Gastrocnemius medialis (tissue), 4 donors: ENCODE results near the gene SYT13. TPM values are rescaled to one million over a fixed set of nuclear protein-coding genes. Genes with fewer than 3 reads are reported as not detected.

Source experiments
- ATAC-seq, 2 donors: fragments of 150-250 bp; one replicate each; pipeline ENCODE4 v1.9.1; 2016
- DNase-seq, 2 donors: peaks; one replicate each; pipeline ENCODE4 v3.0.0-alpha.2; 2019
- H3K27ac ChIP-seq, 4 donors: fragments of 200-600 bp; sonication (generic); 1 replicate in 1 of 4; 2 replicates in 3 of 4; pipeline ENCODE4 v1.5.1; 2016 to 2018; ENCODE audit warnings: mild to moderate bottlenecking in 2 of 4, moderate library complexity in 1 of 4
- H3K27me3 ChIP-seq, 3 donors: fragments of 200-600 bp; sonication (generic) in 2 of 3; 1 replicate in 1 of 3; 2 replicates in 2 of 3; pipeline versions ENCODE4 v1.5.1 to v1.6.0; 2016 to 2019; ENCODE audit warnings: mild to moderate bottlenecking in 1 of 3, moderate library complexity in 1 of 3
- H3K36me3 ChIP-seq, 2 donors: fragments of 200-600 bp; sonication (generic) in 1 of 2; one replicate each; pipeline ENCODE4 v1.5.1; 2017 to 2018
- H3K4me1 ChIP-seq, 2 donors: fragments of 200-600 bp; sonication (generic) in 1 of 2; one replicate each; pipeline ENCODE4 v1.5.1; 2016 to 2017; ENCODE audit warnings: mild to moderate bottlenecking in 2 of 2
- H3K4me3 ChIP-seq, 4 donors: fragments of 200-600 bp; sonication (generic) in 3 of 4; 1 replicate in 1 of 4; 2 replicates in 3 of 4; pipeline ENCODE4 v1.5.1; 2016 to 2019; ENCODE audit warnings: mild to moderate bottlenecking in 2 of 4
- H3K9me3 ChIP-seq, 3 donors: fragments of 200-600 bp; sonication (generic) in 2 of 3; 1 replicate in 1 of 3; 2 replicates in 2 of 3; pipeline ENCODE4 v1.5.1; 2016 to 2019
- POLR2A ChIP-seq, 2 donors: fragments of 450-650 bp; IDR thresholded peaks; one replicate each; pipeline ENCODE4 v1.6.1; 2017; ENCODE audit warnings: antibody characterized with exemption in 2 of 2, mild to moderate bottlenecking in 2 of 2, moderate library complexity in 2 of 2
- in situ Hi-C, 4 donors: fragments of 200-750 bp; cut with MboI; loops; one replicate each; pipeline versions ENCODE4 v1.15.0 to v1.8.0; 2017; ENCODE audit warnings: low sequenced_read_pairs in 4 of 4
- intact Hi-C: fragments of 100-400 bp; cut with DNase I; formaldehyde crosslinking; loops from one replicate; pipeline ENCODE4 v1.15.1; 2023; ENCODE audit warnings: low total_unique reads
- total RNA-seq, 4 donors: library from RNA; depleted of rRNA; stranded (reverse); fragments of >200 nt; gene quantifications; one replicate each; pipeline versions ENCODE4 v1.1.0 to v1.2.3, GENCODE V29; 2016
- TF ChIP-seq, protein P1 (sequence below), 5 experiments: fragments of 450-650 bp in 3 of 5; fragments of 200-600 bp in 2 of 5; sonication (generic) in 2 of 5; IDR thresholded peaks in 4 of 5; conservative IDR thresholded peaks in 1 of 5; 1 replicate in 4 of 5; 2 replicates in 1 of 5; pipeline ENCODE4 v1.5.1; 2016 to 2019; ENCODE audit warnings: antibody characterized with exemption in 5 of 5, mild to moderate bottlenecking in 3 of 5, moderate library complexity in 3 of 5

Gene SYT13
- total RNA-seq, 4 donors from 2014 or later, result 0.15 TPM; not detected in 3

DNA sequence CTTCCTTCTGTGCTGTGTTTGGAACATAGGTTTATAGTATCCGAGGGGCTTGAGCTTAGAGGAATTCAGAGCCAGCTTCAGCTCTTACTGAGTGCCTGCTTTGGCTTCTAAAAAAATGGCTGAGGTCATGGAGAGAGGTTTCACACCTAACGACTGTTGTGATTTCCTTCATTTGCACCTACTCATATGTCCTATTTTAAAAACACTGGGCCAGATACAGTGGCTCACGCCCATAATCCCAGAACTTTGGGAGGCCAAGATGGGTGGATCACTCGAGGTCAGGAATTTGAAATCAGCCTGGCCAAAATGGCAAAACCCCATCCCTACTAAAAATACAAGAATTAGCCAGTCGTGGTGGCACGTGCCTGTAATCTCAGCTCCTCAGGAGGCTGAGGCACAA, 38.3 kb upstream of the SYT13 start:
- Histone ChIP-seq H3K27ac (no peak overlapping the region), H3K4me1 (peaks cover 0 to 3% of the 10 kb centered on the region in 2 donors), H3K9me3 (no peaks in the 10 kb centered on the region), H3K4me3 (no peak overlapping the region), H3K36me3 (no peaks in the 10 kb centered on the region), H3K27me3 (peaks cover 0 to 2% (median 0%) of the 10 kb centered on the region in 3 donors)
- in situ Hi-C loops (loop anchor here in 2 of 4 donors (10.0 kb wide), 2 partner anchors 210 to 390 kb away; no protein-coding TSS in a partner anchor), intact Hi-C loops (no loop called here)
- no peak for TF ChIP-seq POLR2A (IDR thresholded peaks at IDR 0.05)
- TF ChIP-seq, protein P1, sequence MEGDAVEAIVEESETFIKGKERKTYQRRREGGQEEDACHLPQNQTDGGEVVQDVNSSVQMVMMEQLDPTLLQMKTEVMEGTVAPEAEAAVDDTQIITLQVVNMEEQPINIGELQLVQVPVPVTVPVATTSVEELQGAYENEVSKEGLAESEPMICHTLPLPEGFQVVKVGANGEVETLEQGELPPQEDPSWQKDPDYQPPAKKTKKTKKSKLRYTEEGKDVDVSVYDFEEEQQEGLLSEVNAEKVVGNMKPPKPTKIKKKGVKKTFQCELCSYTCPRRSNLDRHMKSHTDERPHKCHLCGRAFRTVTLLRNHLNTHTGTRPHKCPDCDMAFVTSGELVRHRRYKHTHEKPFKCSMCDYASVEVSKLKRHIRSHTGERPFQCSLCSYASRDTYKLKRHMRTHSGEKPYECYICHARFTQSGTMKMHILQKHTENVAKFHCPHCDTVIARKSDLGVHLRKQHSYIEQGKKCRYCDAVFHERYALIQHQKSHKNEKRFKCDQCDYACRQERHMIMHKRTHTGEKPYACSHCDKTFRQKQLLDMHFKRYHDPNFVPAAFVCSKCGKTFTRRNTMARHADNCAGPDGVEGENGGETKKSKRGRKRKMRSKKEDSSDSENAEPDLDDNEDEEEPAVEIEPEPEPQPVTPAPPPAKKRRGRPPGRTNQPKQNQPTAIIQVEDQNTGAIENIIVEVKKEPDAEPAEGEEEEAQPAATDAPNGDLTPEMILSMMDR (IDR thresholded peaks at IDR 0.05 in 4 of 5, conservative IDR thresholded peaks at IDR 0.05 in 1 of 5), result no peak
- DNase-seq (no peak), ATAC-seq (no peak)

DNA sequence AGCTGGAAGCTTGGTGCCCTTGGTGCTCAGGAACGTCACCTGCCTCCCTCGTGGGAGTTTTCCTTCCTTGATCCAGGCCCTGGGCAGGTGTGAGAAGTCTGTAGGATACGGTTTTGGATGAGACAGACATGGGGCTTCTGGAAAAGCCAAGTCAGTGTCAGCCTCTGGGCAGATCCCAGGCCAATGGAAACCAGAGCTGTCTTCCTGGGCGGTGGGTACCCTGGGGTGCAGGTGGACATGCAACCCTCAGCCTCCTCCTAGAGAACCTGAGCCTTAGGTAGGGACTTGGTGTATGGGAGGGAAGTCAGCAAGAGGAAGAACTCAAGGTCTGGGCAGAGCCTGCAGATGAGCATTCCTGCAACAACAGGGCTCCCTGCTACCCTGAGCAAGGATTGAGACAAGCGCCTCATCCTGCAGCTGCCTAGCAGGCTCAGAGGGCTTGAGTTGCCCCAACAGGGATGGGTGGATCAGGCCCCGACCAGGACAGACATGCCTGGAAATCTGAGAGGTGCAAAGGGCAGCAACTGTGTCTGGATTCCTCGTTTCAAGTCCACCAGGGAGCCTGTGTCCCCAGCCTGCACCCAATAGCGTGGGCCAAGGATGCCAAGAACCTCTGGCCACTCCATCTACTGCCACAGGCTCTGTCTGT, 37.6 kb upstream of the SYT13 start:
- Histone ChIP-seq H3K27me3 (peaks cover 0 to 2% (median 0%) of the 10 kb centered on the region in 3 donors), H3K9me3 (no peaks in the 10 kb centered on the region), H3K4me1 (peaks cover 0 to 3% of the 10 kb centered on the region in 2 donors), H3K27ac (no peak overlapping the region), H3K4me3 (no peak overlapping the region), H3K36me3 (no peaks in the 10 kb centered on the region)
- intact Hi-C loops, result no loop called here
- TF ChIP-seq POLR2A (IDR thresholded peaks at IDR 0.05), result no peak
- TF ChIP-seq, protein P1 (IDR thresholded peaks at IDR 0.05 in 4 of 5, conservative IDR thresholded peaks at IDR 0.05 in 1 of 5), result no peak
- DNase-seq (no peak), ATAC-seq (no peak)
- in situ Hi-C loops, result loop anchor here in 2 of 4 donors (10.0 kb wide), 2 partner anchors 209 to 389 kb away; no protein-coding TSS in a partner anchor

DNA sequence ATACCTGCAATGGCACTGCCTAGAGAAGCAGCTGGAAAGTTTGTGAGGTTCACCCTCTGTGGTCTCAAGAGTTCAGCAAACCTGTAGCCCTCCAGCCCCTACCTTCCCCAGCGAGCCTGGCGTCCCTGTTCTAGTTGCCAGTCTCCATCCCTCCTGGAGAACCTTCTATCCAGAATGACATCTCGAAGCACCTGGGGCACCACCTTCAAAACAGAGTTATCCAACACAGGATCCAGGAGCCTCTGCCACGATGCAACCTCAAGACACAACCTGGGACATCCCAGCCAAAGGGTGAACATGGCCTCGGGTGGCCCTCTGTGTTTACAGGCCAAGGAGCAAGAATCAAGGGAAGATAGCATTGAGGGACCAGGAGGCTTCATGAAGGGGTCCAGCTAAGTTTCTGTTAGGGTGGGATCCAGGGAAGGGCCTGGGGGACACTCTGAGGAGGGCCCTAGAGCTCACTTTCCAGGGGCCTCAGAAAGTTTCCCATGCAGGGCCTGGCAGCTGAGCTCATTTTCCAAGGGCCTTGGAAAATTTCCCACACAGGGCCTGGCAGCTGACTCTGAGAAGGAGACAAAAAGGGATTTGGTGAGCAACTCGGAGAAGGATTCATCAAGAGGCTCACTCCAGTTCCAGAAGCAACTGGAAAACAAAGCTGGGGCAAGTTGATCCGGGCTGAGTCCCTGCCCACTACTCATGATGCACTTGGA, 36.9 kb upstream of the SYT13 start:
- intact Hi-C loops, result no loop called here
- H3K27ac ChIP-seq, result no peak overlapping the region

DNA sequence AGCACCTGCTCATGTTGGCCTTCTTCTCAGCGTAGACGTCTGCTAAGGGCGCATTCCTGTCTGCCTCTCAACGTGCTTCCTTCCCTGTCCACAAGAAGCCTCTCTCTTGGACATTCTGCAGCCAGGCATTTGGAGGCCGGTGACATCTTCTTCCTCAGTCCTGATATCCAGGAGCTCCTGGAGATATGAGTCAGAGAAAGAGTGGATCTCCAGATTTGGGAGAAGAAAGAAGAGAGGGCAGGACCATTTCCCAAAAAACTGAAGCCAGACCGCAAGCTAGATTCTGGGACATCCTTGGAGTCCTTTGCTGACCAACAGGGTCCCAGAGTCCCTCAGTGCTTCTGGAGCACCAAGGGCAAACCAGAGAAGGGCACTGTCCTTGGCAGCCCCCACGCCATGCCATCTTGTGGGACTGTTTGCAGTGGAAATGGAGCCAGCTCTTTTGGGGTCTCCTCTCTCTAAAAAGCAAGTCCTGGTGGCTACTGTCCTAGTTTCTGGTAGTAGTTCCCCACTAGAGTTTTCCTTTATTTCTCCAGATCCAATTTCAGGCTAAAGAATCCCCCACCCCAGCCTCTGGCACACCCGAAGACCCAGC, 36.1 kb upstream of the SYT13 start:
- no peak overlapping the region for H3K4me3 ChIP-seq
- no peak for ATAC-seq
- TF ChIP-seq, protein P1 (IDR thresholded peaks at IDR 0.05 in 4 of 5, conservative IDR thresholded peaks at IDR 0.05 in 1 of 5), result no peak
- no peak for TF ChIP-seq POLR2A (IDR thresholded peaks at IDR 0.05)
- H3K27ac ChIP-seq, result no peak overlapping the region
- DNase-seq, result no peak
- in situ Hi-C loops, result loop anchor here in 2 of 4 donors (10.0 kb wide), 2 partner anchors 207 to 387 kb away; no protein-coding TSS in a partner anchor
- no peaks in the 10 kb centered on the region for H3K9me3 ChIP-seq
- intact Hi-C loops, result no loop called here
- no peaks in the 10 kb centered on the region for H3K36me3 ChIP-seq
- H3K27me3 ChIP-seq, result no peaks in the 10 kb centered on the region
- peaks cover 0 to 3% of the 10 kb centered on the region in 2 donors for H3K4me1 ChIP-seq

More for the DNA sequence above, 36.9 kb upstream of the SYT13 start:
- H3K4me3 ChIP-seq, result no peak overlapping the region
- no peaks in the 10 kb centered on the region for H3K9me3 ChIP-seq
- H3K4me1 ChIP-seq, result peaks cover 0 to 3% of the 10 kb centered on the region in 2 donors
- ATAC-seq (no peak), DNase-seq (no peak)
- no peaks in the 10 kb centered on the region for H3K36me3 ChIP-seq
- TF ChIP-seq POLR2A (IDR thresholded peaks at IDR 0.05), result no peak
- TF ChIP-seq, protein P1 (IDR thresholded peaks at IDR 0.05 in 4 of 5, conservative IDR thresholded peaks at IDR 0.05 in 1 of 5), result no peak
- in situ Hi-C loops, result loop anchor here in 2 of 4 donors (10.0 kb wide), 2 partner anchors 208 to 388 kb away; no protein-coding TSS in a partner anchor
- peaks cover 0 to 2% (median 0%) of the 10 kb centered on the region in 3 donors for H3K27me3 ChIP-seq
